ENCODE measurements around the gene GCNA. TPM values are rescaled to one million over a fixed set of nuclear protein-coding genes. Genes with fewer than 3 reads are reported as not detected.
"Not testable (repeated sequence)": the region's sequence is repeated elsewhere in the genome, so short reads cannot be mapped to it uniquely, and the experiment has no call there.

GCNA gene
- total RNA-seq, 1 experiment from 2014 or later, result 1.0 TPM

DNA sequence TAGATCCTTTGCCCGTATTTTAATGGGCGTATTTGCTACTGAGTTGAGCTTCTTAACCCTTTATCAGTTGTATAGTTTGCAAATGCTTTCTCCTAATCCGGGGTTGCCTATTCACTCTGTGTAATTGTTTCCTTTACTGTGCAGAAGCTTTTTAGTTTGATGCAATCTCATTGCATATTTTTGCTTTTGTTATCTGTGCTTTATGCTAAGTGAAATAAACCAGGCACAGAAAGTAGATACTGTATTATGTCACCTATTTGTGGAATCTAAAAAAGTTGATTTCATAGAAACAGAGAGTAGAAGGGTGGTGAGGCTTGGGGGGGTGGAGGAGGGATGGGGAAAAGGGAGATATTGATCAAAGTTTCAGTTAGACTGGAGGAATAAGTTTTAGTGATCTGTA lies 27.7 kb upstream of the GCNA start:
- Mint-ChIP-seq H3K27me3 (ENCODE audit: low read depth) (no peaks in the 10 kb centered on the region), H3K9me3 (no peaks in the 10 kb centered on the region), H3K36me3 (peaks cover 41% of the 10 kb centered on the region), H3K4me3 (no peak overlapping the region), H3K27ac (no peak overlapping the region), H3K4me1 (0 out of 2 replicates have a peak, but pooled peaks cover 3% of the 10 kb centered on the region)
- CTCF ChIA-PET, result no interaction called here
- DNase-seq (ENCODE audit: low spot score) (no peak), ATAC-seq (no peak)
- no peak for TF ChIP-seq TCF7 (CRISPR knock-in tag; IDR thresholded peaks at IDR 0.05; ENCODE audit: low read depth)
- POLR2A ChIA-PET, result no interaction called here

DNA sequence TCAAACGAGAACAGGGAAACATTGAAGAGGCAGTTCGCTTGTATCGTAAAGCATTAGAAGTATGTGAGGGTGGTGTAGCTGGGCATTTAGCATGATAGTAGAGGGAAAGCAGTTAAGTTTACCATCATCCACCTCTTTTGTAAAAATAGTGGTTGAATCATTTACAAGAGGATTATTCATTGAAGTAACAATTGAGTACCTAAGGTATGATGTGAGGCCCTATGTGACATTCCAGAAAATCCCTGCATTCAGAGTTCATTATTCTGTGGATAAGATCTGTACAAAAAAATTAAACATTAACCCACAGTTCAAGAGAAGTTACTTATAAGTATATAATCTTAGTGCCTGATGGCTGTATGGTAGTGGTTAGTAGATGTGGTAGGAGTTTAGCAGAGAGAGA lies 22.2 kb upstream of the GCNA start:
- no peak for TF ChIP-seq SMAD3 (CRISPR knock-in tag; IDR thresholded peaks at IDR 0.05; ENCODE audit: borderline replicate concordance)
- TF ChIP-seq EMX1 (CRISPR knock-in tag; IDR thresholded peaks at IDR 0.05), result no peak
- TF ChIP-seq OVOL2 (CRISPR knock-in tag; IDR thresholded peaks at IDR 0.05; ENCODE audit: borderline replicate concordance), result no peak
- no peak for TF ChIP-seq ZNF317 (CRISPR knock-in tag; IDR thresholded peaks at IDR 0.05; ENCODE audit: borderline replicate concordance, low read depth)
- no peak for TF ChIP-seq SOX15 (CRISPR knock-in tag; IDR thresholded peaks at IDR 0.05)
- TF ChIP-seq CBFB (CRISPR knock-in tag; IDR thresholded peaks at IDR 0.05; ENCODE audit: low read depth), result no peak
- TF ChIP-seq, protein P1, sequence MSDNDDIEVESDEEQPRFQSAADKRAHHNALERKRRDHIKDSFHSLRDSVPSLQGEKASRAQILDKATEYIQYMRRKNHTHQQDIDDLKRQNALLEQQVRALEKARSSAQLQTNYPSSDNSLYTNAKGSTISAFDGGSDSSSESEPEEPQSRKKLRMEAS (CRISPR knock-in tag; IDR thresholded peaks at IDR 0.05), result no peak
- TF ChIP-seq GRHL2 (CRISPR knock-in tag; IDR thresholded peaks at IDR 0.05; ENCODE audit: insufficient replicate concordance, severe bottlenecking), result no peak
- no peak for TF ChIP-seq ESRRA (CRISPR knock-in tag; IDR thresholded peaks at IDR 0.05; ENCODE audit: borderline replicate concordance)
- TF ChIP-seq, protein P2, sequence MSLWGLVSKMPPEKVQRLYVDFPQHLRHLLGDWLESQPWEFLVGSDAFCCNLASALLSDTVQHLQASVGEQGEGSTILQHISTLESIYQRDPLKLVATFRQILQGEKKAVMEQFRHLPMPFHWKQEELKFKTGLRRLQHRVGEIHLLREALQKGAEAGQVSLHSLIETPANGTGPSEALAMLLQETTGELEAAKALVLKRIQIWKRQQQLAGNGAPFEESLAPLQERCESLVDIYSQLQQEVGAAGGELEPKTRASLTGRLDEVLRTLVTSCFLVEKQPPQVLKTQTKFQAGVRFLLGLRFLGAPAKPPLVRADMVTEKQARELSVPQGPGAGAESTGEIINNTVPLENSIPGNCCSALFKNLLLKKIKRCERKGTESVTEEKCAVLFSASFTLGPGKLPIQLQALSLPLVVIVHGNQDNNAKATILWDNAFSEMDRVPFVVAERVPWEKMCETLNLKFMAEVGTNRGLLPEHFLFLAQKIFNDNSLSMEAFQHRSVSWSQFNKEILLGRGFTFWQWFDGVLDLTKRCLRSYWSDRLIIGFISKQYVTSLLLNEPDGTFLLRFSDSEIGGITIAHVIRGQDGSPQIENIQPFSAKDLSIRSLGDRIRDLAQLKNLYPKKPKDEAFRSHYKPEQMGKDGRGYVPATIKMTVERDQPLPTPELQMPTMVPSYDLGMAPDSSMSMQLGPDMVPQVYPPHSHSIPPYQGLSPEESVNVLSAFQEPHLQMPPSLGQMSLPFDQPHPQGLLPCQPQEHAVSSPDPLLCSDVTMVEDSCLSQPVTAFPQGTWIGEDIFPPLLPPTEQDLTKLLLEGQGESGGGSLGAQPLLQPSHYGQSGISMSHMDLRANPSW (CRISPR knock-in tag; conservative IDR thresholded peaks at IDR 0.05; ENCODE audit: low read depth), result no peak
- TF ChIP-seq, protein P3, sequence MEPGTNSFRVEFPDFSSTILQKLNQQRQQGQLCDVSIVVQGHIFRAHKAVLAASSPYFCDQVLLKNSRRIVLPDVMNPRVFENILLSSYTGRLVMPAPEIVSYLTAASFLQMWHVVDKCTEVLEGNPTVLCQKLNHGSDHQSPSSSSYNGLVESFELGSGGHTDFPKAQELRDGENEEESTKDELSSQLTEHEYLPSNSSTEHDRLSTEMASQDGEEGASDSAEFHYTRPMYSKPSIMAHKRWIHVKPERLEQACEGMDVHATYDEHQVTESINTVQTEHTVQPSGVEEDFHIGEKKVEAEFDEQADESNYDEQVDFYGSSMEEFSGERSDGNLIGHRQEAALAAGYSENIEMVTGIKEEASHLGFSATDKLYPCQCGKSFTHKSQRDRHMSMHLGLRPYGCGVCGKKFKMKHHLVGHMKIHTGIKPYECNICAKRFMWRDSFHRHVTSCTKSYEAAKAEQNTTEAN (CRISPR knock-in tag; IDR thresholded peaks at IDR 0.05), result no peak
- Mint-ChIP-seq H3K27ac (no peak overlapping the region), H3K9me3 (no peaks in the 10 kb centered on the region), H3K4me1 (no peaks in the 10 kb centered on the region), H3K36me3 (peaks cover 47% of the 10 kb centered on the region), H3K27me3 (ENCODE audit: low read depth) (no peaks in the 10 kb centered on the region), H3K4me3 (no peak overlapping the region)
- POLR2A ChIA-PET, result no interaction called here
- CTCF ChIA-PET, result no interaction called here
- DNase-seq (ENCODE audit: low spot score), result no peak
- no peak for ATAC-seq

DNA sequence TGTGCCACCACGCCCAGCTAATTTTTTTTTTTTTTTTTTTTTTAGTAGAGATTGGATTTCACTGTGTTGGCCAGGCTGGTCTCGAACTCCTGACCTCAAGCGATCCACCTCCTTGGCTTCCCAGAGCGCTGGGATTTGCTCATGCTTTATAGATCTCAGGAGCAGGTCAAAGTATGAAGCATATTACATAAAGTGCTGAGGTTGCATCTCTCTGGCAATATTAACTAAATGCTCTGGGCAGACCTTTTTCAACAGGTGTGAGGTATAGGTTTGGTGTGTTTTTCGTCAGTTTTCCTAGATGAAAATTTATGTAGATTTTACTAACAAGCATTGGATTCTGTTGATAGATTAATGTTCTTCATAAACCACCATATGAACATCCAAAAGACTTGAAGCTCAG lies 19.3 kb upstream of the GCNA start:
- H3K36me3 Mint-ChIP-seq, result peaks cover 71% of the 10 kb centered on the region
- ATAC-seq (no peak), DNase-seq (ENCODE audit: low spot score) (no peak)
- ChIA-PET POLR2A (no interaction called here), CTCF (interaction anchor here (0.6 to 0.7 kb wide), 2 partner anchors 9 to 94 kb away, joined by 3 read pairs; no protein-coding TSS in a partner anchor)
- no peaks in the 10 kb centered on the region for H3K9me3 Mint-ChIP-seq
- no peak for TF ChIP-seq OVOL2 (CRISPR knock-in tag; IDR thresholded peaks at IDR 0.05; ENCODE audit: borderline replicate concordance)
- TF ChIP-seq ZNF121 (CRISPR knock-in tag; IDR thresholded peaks at IDR 0.05), result no peak
- no peak for TF ChIP-seq JUN (CRISPR knock-in tag; IDR thresholded peaks at IDR 0.05)
- no peak for TF ChIP-seq ZNF416 (CRISPR knock-in tag; IDR thresholded peaks at IDR 0.05)
- TF ChIP-seq, protein P4, sequence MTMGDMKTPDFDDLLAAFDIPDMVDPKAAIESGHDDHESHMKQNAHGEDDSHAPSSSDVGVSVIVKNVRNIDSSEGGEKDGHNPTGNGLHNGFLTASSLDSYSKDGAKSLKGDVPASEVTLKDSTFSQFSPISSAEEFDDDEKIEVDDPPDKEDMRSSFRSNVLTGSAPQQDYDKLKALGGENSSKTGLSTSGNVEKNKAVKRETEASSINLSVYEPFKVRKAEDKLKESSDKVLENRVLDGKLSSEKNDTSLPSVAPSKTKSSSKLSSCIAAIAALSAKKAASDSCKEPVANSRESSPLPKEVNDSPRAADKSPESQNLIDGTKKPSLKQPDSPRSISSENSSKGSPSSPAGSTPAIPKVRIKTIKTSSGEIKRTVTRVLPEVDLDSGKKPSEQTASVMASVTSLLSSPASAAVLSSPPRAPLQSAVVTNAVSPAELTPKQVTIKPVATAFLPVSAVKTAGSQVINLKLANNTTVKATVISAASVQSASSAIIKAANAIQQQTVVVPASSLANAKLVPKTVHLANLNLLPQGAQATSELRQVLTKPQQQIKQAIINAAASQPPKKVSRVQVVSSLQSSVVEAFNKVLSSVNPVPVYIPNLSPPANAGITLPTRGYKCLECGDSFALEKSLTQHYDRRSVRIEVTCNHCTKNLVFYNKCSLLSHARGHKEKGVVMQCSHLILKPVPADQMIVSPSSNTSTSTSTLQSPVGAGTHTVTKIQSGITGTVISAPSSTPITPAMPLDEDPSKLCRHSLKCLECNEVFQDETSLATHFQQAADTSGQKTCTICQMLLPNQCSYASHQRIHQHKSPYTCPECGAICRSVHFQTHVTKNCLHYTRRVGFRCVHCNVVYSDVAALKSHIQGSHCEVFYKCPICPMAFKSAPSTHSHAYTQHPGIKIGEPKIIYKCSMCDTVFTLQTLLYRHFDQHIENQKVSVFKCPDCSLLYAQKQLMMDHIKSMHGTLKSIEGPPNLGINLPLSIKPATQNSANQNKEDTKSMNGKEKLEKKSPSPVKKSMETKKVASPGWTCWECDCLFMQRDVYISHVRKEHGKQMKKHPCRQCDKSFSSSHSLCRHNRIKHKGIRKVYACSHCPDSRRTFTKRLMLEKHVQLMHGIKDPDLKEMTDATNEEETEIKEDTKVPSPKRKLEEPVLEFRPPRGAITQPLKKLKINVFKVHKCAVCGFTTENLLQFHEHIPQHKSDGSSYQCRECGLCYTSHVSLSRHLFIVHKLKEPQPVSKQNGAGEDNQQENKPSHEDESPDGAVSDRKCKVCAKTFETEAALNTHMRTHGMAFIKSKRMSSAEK (CRISPR knock-in tag; IDR thresholded peaks at IDR 0.05; ENCODE audit: borderline replicate concordance), result no peak
- no peak for TF ChIP-seq NFYB (CRISPR knock-in tag; conservative IDR thresholded peaks at IDR 0.05; ENCODE audit: low read depth)
- TF ChIP-seq GTF2I (CRISPR knock-in tag; conservative IDR thresholded peaks at IDR 0.05), result no peak
- no peak for TF ChIP-seq MXD4 (CRISPR knock-in tag; IDR thresholded peaks at IDR 0.05; ENCODE audit: borderline replicate concordance)
- no peak overlapping the region for H3K4me3 Mint-ChIP-seq
- H3K27ac Mint-ChIP-seq, result no peak overlapping the region
- H3K4me1 Mint-ChIP-seq, result no peaks in the 10 kb centered on the region
- no peaks in the 10 kb centered on the region for H3K27me3 Mint-ChIP-seq (ENCODE audit: low read depth)

DNA sequence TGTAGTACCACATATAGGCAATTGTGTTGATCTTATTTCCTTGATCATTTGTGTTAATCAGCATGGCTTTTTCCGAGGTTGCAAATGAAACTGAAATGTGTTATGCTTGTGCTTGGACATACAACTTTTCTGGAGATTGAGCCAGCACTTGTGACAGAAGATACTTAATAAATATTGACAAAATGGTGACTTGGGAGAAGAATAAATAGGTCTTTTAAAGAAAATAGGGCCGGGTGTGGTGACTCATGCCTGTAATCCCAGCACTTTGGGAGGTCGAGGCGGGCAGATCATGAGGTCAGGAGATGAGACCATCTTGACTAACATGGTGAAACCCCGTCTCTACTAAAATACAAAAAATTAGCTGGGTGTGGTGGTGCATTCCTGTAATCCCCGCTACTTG lies 18.5 kb upstream of the GCNA start:
- H3K27ac Mint-ChIP-seq; H3K27me3 Mint-ChIP-seq (ENCODE audit: low read depth); H3K4me3 Mint-ChIP-seq; ATAC-seq; DNase-seq (ENCODE audit: low spot score); CTCF ChIA-PET; H3K9me3 Mint-ChIP-seq; H3K4me1 Mint-ChIP-seq; POLR2A ChIA-PET: not testable (repeated sequence)
- peaks cover 79% of the 10 kb centered on the region for H3K36me3 Mint-ChIP-seq

Data from WTC11 (cell line).